Memory B cell (primary cell): Measurements from ENCODE around the gene DMXL2.

Source experiments
- ATAC-seq: fragments of 150-1000 bp; cut with Tn5 transposase; 2 replicates; pipeline ENCODE4 v1.10.0; 2021; ENCODE audit warnings: low read depth, mild to moderate bottlenecking, moderate library complexity
- DNase-seq, 2 donors: peaks; one replicate each; pipeline ENCODE4 v3.0.0; 2022; ENCODE audit warnings: low spot score in 2 of 2
- H3K27ac Mint-ChIP-seq: one replicate; pipeline ENCODE4 v1.8.0; 2022; ENCODE audit warnings: mild to moderate bottlenecking, moderate library complexity, mixed read lengths
- H3K27me3 Mint-ChIP-seq: one replicate; pipeline ENCODE4 v1.8.0; 2022; ENCODE audit warnings: mixed read lengths
- H3K36me3 Mint-ChIP-seq: one replicate; pipeline ENCODE4 v1.8.0; 2022; ENCODE audit warnings: mild to moderate bottlenecking, mixed read lengths
- H3K4me1 Mint-ChIP-seq: one replicate; pipeline ENCODE4 v1.8.0; 2022; ENCODE audit warnings: mixed read lengths
- H3K4me3 Mint-ChIP-seq: one replicate; pipeline ENCODE4 v1.8.0; 2022; ENCODE audit warnings: mild to moderate bottlenecking, moderate library complexity, mixed read lengths
- H3K9me3 Mint-ChIP-seq: one replicate; pipeline ENCODE4 v1.8.0; 2022; ENCODE audit warnings: mixed read lengths

The DMXL2 gene

GRCh38 chr15:51516291-51516690, 106.3 kb downstream of the DMXL2 start:
- Mint-ChIP-seq H3K27ac (no peak overlapping the region), H3K36me3 (no peaks in the 10 kb centered on the region), H3K4me1 (no peaks in the 10 kb centered on the region), H3K27me3 (no peaks in the 10 kb centered on the region), H3K4me3 (no peak overlapping the region), H3K9me3 (no peaks in the 10 kb centered on the region)
- ATAC-seq (no peak), DNase-seq (no peak)

- Mint-ChIP-seq H3K27me3 (no peaks in the 10 kb centered on the region), H3K9me3 (peaks cover 3% of the 10 kb centered on the region), H3K36me3 (peaks cover 2% of the 10 kb centered on the region), H3K4me1 (no peaks in the 10 kb centered on the region), H3K27ac (no peak overlapping the region), H3K4me3 (no peak overlapping the region)
- DNase-seq: no peak
- no peak for ATAC-seq
These were observed 117.3 kb downstream of the DMXL2 start for GRCh38 chr15:51505251-51505650.

- Mint-ChIP-seq H3K4me1 (no peaks in the 10 kb centered on the region), H3K36me3 (no peaks in the 10 kb centered on the region), H3K27ac (no peak overlapping the region), H3K27me3 (no peaks in the 10 kb centered on the region), H3K9me3 (no peaks in the 10 kb centered on the region), H3K4me3 (no peak overlapping the region)
- DNase-seq (no peak), ATAC-seq (no peak)
These were observed 119.6 kb downstream of the DMXL2 start for GRCh38 chr15:51503003-51503402.

GRCh38 chr15:51499379-51499976, 123.1 kb downstream of the DMXL2 start:
- ATAC-seq (no peak), DNase-seq (no peak)
- Mint-ChIP-seq H3K4me1 (no peaks in the 10 kb centered on the region), H3K27ac (no peak overlapping the region), H3K36me3 (no peaks in the 10 kb centered on the region), H3K27me3 (no peaks in the 10 kb centered on the region), H3K4me3 (no peak overlapping the region), H3K9me3 (no peaks in the 10 kb centered on the region)

- Mint-ChIP-seq H3K27ac (no peak overlapping the region), H3K4me1 (no peaks in the 10 kb centered on the region), H3K27me3 (no peaks in the 10 kb centered on the region), H3K36me3 (no peaks in the 10 kb centered on the region), H3K4me3 (no peak overlapping the region), H3K9me3 (no peaks in the 10 kb centered on the region)
- no peak for ATAC-seq
- no peak for DNase-seq
These were observed 124.8 kb downstream of the DMXL2 start for GRCh38 chr15:51497806-51498205.

GRCh38 chr15:51496246-51496645, 126.3 kb downstream of the DMXL2 start:
- DNase-seq (no peak), ATAC-seq (no peak)
- Mint-ChIP-seq H3K9me3 (no peaks in the 10 kb centered on the region), H3K27ac (no peak overlapping the region), H3K4me1 (no peaks in the 10 kb centered on the region), H3K36me3 (no peaks in the 10 kb centered on the region), H3K4me3 (no peak overlapping the region), H3K27me3 (no peaks in the 10 kb centered on the region)

GRCh38 chr15:51494411-51495314, 127.9 kb downstream of the DMXL2 start:
- no peaks in the 10 kb centered on the region for H3K36me3 Mint-ChIP-seq
- H3K27ac Mint-ChIP-seq: no peak overlapping the region
- H3K9me3 Mint-ChIP-seq: no peaks in the 10 kb centered on the region
- ATAC-seq: no peak
- H3K4me1 Mint-ChIP-seq: no peaks in the 10 kb centered on the region
- H3K4me3 Mint-ChIP-seq: no peak overlapping the region
- DNase-seq: no peak
- no peaks in the 10 kb centered on the region for H3K27me3 Mint-ChIP-seq

GRCh38 chr15:51493892-51494291, 128.7 kb downstream of the DMXL2 start:
- H3K27me3 Mint-ChIP-seq: no peaks in the 10 kb centered on the region
- DNase-seq: no peak
- ATAC-seq: no peak
- H3K36me3 Mint-ChIP-seq: no peaks in the 10 kb centered on the region
- H3K9me3 Mint-ChIP-seq: no peaks in the 10 kb centered on the region
- H3K4me3 Mint-ChIP-seq: no peak overlapping the region
- H3K27ac Mint-ChIP-seq: no peak overlapping the region
- H3K4me1 Mint-ChIP-seq: peaks cover under 1% of the 10 kb centered on the region

GRCh38 chr15:51492528-51492927, 130.0 kb downstream of the DMXL2 start:
- Mint-ChIP-seq H3K9me3 (no peaks in the 10 kb centered on the region), H3K27ac (no peak overlapping the region), H3K27me3 (no peaks in the 10 kb centered on the region), H3K4me1 (peaks cover 2% of the 10 kb centered on the region), H3K36me3 (no peaks in the 10 kb centered on the region), H3K4me3 (no peak overlapping the region)
- DNase-seq (no peak), ATAC-seq (no peak)

GRCh38 chr15:51491941-51492340, 130.6 kb downstream of the DMXL2 start:
- no peaks in the 10 kb centered on the region for H3K36me3 Mint-ChIP-seq
- H3K4me3 Mint-ChIP-seq: no peak overlapping the region
- no peaks in the 10 kb centered on the region for H3K9me3 Mint-ChIP-seq

GRCh38 chr15:51484781-51485180, 137.8 kb downstream of the DMXL2 start:
- Mint-ChIP-seq H3K4me1 (peaks cover 2% of the 10 kb centered on the region), H3K27me3 (no peaks in the 10 kb centered on the region), H3K4me3 (no peak overlapping the region), H3K36me3 (peaks cover 12% of the 10 kb centered on the region), H3K27ac (no peak overlapping the region), H3K9me3 (peaks cover 6% of the 10 kb centered on the region)
- ATAC-seq (no peak), DNase-seq (no peak)

More at GRCh38 chr15:51491941-51492340, 130.6 kb downstream of the DMXL2 start:
- DNase-seq (no peak), ATAC-seq (no peak)
- Mint-ChIP-seq H3K27me3 (no peaks in the 10 kb centered on the region), H3K27ac (no peak overlapping the region), H3K4me1 (peaks cover 2% of the 10 kb centered on the region)

GRCh38 chr15:51483985-51484384, 138.6 kb downstream of the DMXL2 start:
- peaks cover 6% of the 10 kb centered on the region for H3K9me3 Mint-ChIP-seq
- H3K4me1 Mint-ChIP-seq: peaks cover 2% of the 10 kb centered on the region
- peaks cover 12% of the 10 kb centered on the region for H3K36me3 Mint-ChIP-seq
- no peak overlapping the region for H3K27ac Mint-ChIP-seq
- no peak overlapping the region for H3K4me3 Mint-ChIP-seq
- no peak for DNase-seq
- no peaks in the 10 kb centered on the region for H3K27me3 Mint-ChIP-seq
- no peak for ATAC-seq

- no peaks in the 10 kb centered on the region for H3K4me1 Mint-ChIP-seq
- peaks cover 12% of the 10 kb centered on the region for H3K36me3 Mint-ChIP-seq
- no peaks in the 10 kb centered on the region for H3K27me3 Mint-ChIP-seq
- no peak overlapping the region for H3K27ac Mint-ChIP-seq
- DNase-seq (no peak), ATAC-seq (no peak)
- H3K9me3 Mint-ChIP-seq: peaks cover 6% of the 10 kb centered on the region
- H3K4me3 Mint-ChIP-seq: no peak overlapping the region
These were observed 139.1 kb downstream of the DMXL2 start for GRCh38 chr15:51483520-51483919.

GRCh38 chr15:51475736-51476135, 146.8 kb downstream of the DMXL2 start:
- H3K9me3 Mint-ChIP-seq: no peaks in the 10 kb centered on the region
- no peak for ATAC-seq

More at GRCh38 chr15:51475736-51476135, 146.8 kb downstream of the DMXL2 start:
- Mint-ChIP-seq H3K27ac (no peak overlapping the region), H3K4me1 (no peaks in the 10 kb centered on the region), H3K4me3 (no peak overlapping the region), H3K27me3 (no peaks in the 10 kb centered on the region), H3K36me3 (peaks cover 2% of the 10 kb centered on the region)
- DNase-seq: no peak
